GM12872 (cell line): ENCODE results near the gene CCND3.

Experiments used
- CTCF ChIP-seq: IDR thresholded peaks from 3 replicates; pipeline ENCODE4 v1.5.1; 2011; ENCODE audit warnings: low read depth, mild to moderate bottlenecking, low read length, moderate library complexity; ENCODE audit not compliant: insufficient read depth

Gene CCND3

GRCh38 chr6:41941280-41942066 lies at the start of gene CCND3:
TSS of gene CCND3 (minus strand) at chr6:41941808. CDS start at chr6:41941649, 159 bp downstream.
- no peak for TF ChIP-seq CTCF

- no peak for TF ChIP-seq CTCF
Measured at GRCh38 chr6:41986339-41986738, 44.7 kb upstream of the CCND3 start.

GRCh38 chr6:41984623-41985022 lies 43.0 kb upstream of the CCND3 start:
- no peak for TF ChIP-seq CTCF

- TF ChIP-seq CTCF = no peak
Measured at GRCh38 chr6:41976794-41977484, 35.3 kb upstream of the CCND3 start.

GRCh38 chr6:41975276-41975675 lies 33.7 kb upstream of the CCND3 start:
- TF ChIP-seq CTCF = no peak

- TF ChIP-seq CTCF = no peak
Measured at GRCh38 chr6:41974281-41974825, 32.7 kb upstream of the CCND3 start.

GRCh38 chr6:41972826-41973225 lies 31.2 kb upstream of the CCND3 start:
- TF ChIP-seq CTCF = no peak
